HG02973 (cell line): ENCODE measurements around the gene DNM2.
"Not testable (repeated sequence)": the region's sequence is repeated elsewhere in the genome, so short reads cannot be mapped to it uniquely, and the experiment has no call there.

Source experiments
- ATAC-seq: cut with Tn5 transposase; IDR thresholded peaks from one replicate; pipeline ENCODE4 v1.9.1; 2021; ENCODE audit warnings: moderate library complexity; ENCODE audit not compliant: unreplicated experiment

DNM2 gene

DNA sequence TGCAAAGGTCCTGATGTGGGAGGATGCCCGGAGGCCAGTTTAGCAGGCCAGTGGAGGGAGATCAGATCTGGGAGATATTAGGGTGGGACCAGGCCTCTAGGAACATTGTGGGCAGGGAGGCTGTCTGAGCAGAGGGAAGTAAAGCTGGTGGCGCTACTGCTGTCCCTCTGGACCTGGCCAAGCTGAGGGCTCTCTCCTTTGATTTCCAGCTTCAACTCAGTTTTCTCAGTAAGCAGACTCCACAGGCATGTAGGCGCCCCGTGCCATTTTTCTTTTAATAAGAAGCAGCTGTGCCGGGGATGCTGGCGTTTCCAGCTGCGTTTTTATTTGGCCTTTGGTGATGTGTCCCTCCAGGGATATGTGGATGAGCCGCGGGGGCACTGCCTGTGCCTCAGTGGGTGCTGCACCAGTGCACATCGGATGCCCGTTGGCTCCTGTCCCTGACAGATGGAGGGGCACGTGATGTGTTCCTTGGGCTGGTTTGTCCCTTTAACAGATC lies 6.7 kb downstream of the DNM2 start:
- no peak for ATAC-seq

GRCh38 chr19:10725415-10725814 lies 7.5 kb downstream of the DNM2 start:
- no peak for ATAC-seq

- no peak for ATAC-seq
These were observed 8.4 kb downstream of the DNM2 start for GRCh38 chr19:10726268-10726667.

- ATAC-seq = no peak
These were observed 9.9 kb downstream of the DNM2 start for GRCh38 chr19:10727685-10728201.

DNA sequence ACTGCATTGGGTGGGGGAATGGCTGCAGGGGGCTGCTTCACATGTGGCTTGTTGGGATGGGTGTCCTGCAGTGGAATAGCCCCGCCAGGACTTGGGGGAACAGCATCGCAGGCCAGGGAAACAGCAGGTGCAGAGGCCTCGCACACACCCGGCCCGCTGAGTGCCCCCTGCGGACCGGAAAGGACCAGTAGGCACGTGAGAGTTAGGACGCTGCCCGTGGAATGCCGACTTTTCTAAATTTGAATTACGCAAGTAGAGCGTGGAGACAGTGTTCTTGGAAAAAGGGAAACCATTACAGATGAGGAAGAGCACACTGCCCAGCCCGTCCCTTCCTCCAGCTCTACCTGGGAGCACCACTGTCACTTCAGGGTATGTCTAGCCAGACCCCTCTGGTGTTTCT lies 11.5 kb downstream of the DNM2 start:
- no peak for ATAC-seq

DNA sequence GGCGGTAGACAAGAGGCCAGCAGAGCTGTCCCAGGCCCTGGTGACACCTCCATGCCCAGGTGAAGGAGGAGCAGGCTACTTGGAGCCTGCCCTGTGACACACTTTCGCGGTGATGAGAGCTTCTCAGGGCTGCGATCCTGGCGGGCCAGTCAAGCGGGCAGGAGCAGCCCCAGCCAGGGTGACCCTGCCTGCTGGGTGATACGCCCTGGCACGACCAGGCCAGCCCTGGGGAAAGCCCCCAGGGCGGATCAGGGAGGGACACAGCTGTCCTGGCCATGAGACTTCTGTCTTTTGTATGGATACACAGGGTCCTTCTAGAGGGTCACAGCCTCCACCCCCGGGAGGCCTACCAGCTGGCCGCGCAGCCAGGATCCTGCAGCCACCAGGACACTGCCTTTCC lies 13.1 kb downstream of the DNM2 start:
- no peak for ATAC-seq

DNA sequence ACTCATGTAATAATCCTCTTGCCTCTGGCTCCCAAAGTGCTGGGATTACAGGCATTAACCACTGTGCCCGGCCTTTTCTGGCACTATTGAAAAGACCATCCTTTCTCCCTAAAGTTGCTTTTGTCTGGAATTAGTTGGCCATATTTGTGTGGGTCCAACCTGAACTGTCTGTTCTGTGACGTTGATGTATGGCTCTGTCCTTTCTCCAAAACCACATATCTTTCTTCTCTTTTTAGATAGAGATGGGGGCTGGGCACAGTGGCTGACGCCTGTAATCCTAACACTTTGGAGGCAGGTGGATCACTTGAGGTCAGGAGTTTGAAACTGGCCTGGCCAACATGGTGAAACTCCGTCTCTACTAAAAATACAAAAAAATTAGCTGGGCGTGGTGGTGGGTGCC lies 17.9 kb downstream of the DNM2 start:
- ATAC-seq = no peak

DNA sequence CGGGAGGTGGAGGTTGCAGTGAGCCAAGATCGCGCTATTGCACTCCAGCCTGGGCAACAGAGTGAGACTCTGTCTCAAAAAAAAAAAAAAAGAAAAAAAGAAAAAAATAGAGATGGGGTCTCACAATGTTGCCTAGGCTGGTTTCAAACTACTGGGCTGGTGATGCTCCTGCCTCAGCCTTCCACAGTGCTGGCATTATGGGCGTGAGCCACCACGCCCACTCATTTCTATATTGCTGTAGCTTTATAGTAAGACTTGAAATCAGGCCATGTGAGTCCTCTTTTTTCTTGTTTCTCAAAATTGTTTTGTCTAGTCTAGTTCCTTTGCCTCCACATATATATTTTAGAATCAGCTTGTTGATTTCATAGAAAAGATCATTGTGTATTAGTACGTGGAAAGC lies 18.3 kb downstream of the DNM2 start:
- no peak for ATAC-seq

DNA sequence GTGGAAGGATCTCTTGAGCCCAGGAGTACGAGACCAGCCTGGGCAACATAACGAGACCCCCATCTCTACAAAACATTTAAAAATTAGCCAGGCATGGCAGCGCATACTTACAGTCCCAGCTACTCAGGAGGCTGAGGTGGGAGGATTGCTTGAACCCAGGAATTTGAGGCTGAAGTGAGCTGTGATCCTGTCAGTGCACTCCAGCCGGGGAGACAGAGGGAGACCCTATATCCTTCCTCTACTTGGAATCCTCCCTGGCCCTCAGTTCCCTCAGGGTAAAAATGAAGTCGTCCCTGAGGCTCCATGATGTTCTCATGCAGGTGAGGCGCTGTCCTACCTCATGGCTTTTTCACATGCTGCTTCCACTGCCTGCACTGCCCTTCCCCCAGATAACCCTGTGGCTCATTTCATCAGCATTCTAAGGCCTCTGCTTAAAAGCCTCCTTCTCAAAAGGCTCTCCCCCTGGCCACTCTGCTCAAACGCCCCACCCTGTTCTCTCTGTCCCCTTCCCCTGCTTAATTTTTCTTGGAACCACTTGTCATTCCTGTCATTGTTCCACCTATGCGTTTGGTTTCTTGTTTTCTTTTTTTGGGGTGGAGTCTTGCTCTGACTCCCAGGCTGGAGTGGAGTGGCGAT lies 19.2 kb downstream of the DNM2 start:
- no peak for ATAC-seq

DNA sequence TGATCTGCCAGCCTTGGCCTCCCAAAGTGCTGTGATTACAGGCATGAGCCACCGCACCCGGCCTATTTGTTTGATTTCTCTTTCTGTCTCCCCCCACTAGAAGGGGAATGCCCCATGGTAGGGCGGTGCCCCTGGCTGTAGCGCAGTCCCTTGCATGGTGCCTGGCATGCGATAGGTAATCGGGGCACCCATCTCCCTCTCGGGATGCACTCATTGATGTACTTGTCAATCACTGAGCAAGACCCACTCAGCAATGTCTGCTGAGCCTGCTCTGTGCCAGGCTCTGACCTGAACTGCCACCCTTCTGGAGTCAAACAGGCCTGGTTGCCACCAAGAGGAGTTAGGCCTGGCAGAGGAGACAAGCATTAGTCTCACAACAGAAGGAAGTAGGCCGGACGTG lies 19.8 kb downstream of the DNM2 start:
- ATAC-seq = no peak

GRCh38 chr19:10740798-10741197 lies 22.9 kb downstream of the DNM2 start:
- ATAC-seq = no peak

DNA sequence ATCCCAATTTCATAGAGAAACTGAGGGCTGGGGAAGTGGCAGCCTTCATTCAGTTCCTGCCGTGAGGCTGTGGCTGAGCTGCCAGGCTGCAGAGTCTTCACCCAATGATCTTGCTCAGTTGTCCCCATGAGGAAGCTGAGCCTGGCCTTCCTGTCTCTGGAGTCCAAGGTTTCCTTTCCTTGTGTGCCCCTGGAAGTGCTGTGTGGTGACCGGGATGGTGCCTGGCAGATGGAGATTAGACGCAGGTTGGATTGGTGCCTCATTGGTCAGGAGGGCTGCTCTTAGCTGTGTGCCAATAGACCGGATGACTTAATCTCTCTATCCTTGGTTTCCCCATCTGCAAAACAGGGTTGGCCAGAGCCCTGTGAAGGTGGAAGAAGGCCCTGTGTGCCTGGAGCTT lies 24.6 kb downstream of the DNM2 start:
- ATAC-seq = no peak

- no peak for ATAC-seq
These were observed 26.4 kb downstream of the DNM2 start for GRCh38 chr19:10744253-10744798.

GRCh38 chr19:10744801-10745293 lies 27.0 kb downstream of the DNM2 start:
- no peak for ATAC-seq

DNA sequence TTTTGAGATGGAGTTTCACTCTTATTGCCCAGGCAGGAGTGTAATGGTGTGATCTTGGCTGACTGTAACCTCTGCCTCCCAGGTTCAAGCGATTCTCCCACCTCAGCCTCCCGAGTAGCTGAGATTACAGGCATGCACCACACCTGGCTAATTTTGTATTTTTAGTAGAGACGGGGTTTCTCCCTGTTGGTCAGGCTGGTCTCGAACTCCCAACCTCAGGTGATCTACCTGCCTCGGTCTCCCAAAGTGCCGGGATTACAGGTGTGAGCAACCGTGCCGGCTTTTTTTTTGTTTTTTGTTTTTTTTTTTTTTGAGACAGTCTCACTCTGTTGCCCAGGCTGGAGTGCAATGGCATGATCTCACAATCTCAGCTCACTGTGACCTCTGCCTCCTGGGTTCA lies 28.6 kb downstream of the DNM2 start:
- ATAC-seq = not testable (repeated sequence)

- no peak for ATAC-seq
These were observed 29.4 kb downstream of the DNM2 start for GRCh38 chr19:10747271-10747670.

- no peak for ATAC-seq
These were observed 29.8 kb downstream of the DNM2 start for GRCh38 chr19:10747674-10748073.

- ATAC-seq = no peak
These were observed 30.5 kb downstream of the DNM2 start for GRCh38 chr19:10748195-10748926.

- ATAC-seq = no peak
These were observed 31.1 kb downstream of the DNM2 start for GRCh38 chr19:10748927-10749434.

GRCh38 chr19:10749435-10750384 lies 31.8 kb downstream of the DNM2 start:
- no peak for ATAC-seq
